Body of pancreas (tissue), 4 donors: Measurements from ENCODE around the gene ZCCHC2. TPM values are rescaled to one million over a fixed set of nuclear protein-coding genes. Genes with fewer than 3 reads are reported as not detected.

Experiments used
- ATAC-seq: fragments of 150-250 bp; one replicate; pipeline ENCODE4 v1.9.1; 2016
- DNase-seq, 4 donors: peaks; one replicate each; pipeline ENCODE4 v3.0.0-alpha.2; 2019
- H3K27ac ChIP-seq, 4 donors: fragments of 200-600 bp; sonication (generic); 1 replicate in 3 of 4; 2 replicates in 1 of 4; pipeline versions ENCODE4 v1.5.1 to v1.6.1; 2016 to 2019; ENCODE audit warnings: mild to moderate bottlenecking in 1 of 4, mixed read lengths in 1 of 4, moderate library complexity in 1 of 4
- H3K27me3 ChIP-seq, 2 donors: fragments of 200-600 bp; sonication (generic); one replicate each; pipeline ENCODE4 v1.6.0; 2016; ENCODE audit warnings: mild to moderate bottlenecking in 1 of 2
- H3K36me3 ChIP-seq, 2 donors: fragments of 200-600 bp; sonication (generic); replicated peaks in 1 of 2; 2 replicates each; pipeline ENCODE4 v1.5.1; 2016; ENCODE audit warnings: low read depth in 2 of 2; ENCODE audit not compliant: insufficient read depth in 1 of 2
- H3K4me1 ChIP-seq: fragments of 200-600 bp; sonication (generic); one replicate; pipeline ENCODE4 v1.6.0; 2016
- H3K4me3 ChIP-seq, 2 donors: fragments of 200-600 bp; sonication (generic); 1 replicate in 1 of 2; 2 replicates in 1 of 2; pipeline ENCODE4 v1.5.1; 2016 to 2019
- H3K9me3 ChIP-seq, 3 donors: fragments of 200-600 bp; sonication (generic); 1 replicate in 2 of 3; 2 replicates in 1 of 3; pipeline ENCODE4 v1.5.1; 2016
- CTCF ChIP-seq, 7 experiments: fragments of 450-650 bp in 4 of 7; fragments of 200-600 bp in 3 of 7; sonication (generic) in 3 of 7; IDR thresholded peaks; one replicate each; pipeline ENCODE4 v1.5.1; 2016 to 2019; ENCODE audit warnings: antibody characterized with exemption in 7 of 7
- POLR2A ChIP-seq, 3 donors: fragments of 450-650 bp; IDR thresholded peaks; one replicate each; pipeline ENCODE4 v1.6.1; 2016; ENCODE audit warnings: antibody characterized with exemption in 3 of 3, mild to moderate bottlenecking in 2 of 3
- WGBS, 2 donors: methylation state at CpG; one replicate each; pipeline ENCODE4 v1.1.5; 2017; 5-methylcytosine and 5-hydroxymethylcytosine counted together
- intact Hi-C: fragments of 100-400 bp; cut with DNase I; formaldehyde crosslinking; loops from one replicate; pipeline ENCODE4 v1.15.1; 2023
- total RNA-seq, 2 donors: library from RNA; depleted of rRNA; stranded (reverse); fragments of >200 nt; gene quantifications; one replicate each; pipeline ENCODE4 v1.1.0, GENCODE V29; 2016

ZCCHC2 gene
- total RNA-seq, 2 donors from 2014 or later = 10.4 to 14.2 TPM

- H3K4me3 ChIP-seq = no peak overlapping the region
- no peak for TF ChIP-seq POLR2A (IDR thresholded peaks at IDR 0.05)
- TF ChIP-seq CTCF (IDR thresholded peaks at IDR 0.05) = no peak
- peaks cover 0 to 9% of the 10 kb centered on the region in 2 donors for H3K36me3 ChIP-seq
- H3K4me1 ChIP-seq = peaks cover 14% of the 10 kb centered on the region
- H3K27ac ChIP-seq = no peak overlapping the region
- H3K27me3 ChIP-seq = no peaks in the 10 kb centered on the region
- WGBS, 2 donors = 76 to 79% methylated on average over 9 of the region's 9 CpGs
- intact Hi-C loops = no loop called here
- no peak for DNase-seq
- H3K9me3 ChIP-seq = no peaks in the 10 kb centered on the region
- ATAC-seq = no peak
These were observed 27.9 kb downstream of the ZCCHC2 start for GRCh38 chr18:62550746-62551145.

GRCh38 chr18:62551972-62552513 lies 29.2 kb downstream of the ZCCHC2 start:
- Histone ChIP-seq H3K27me3 (no peaks in the 10 kb centered on the region), H3K36me3 (peaks cover 7 to 14% of the 10 kb centered on the region in 2 donors), H3K4me1 (peaks cover 14% of the 10 kb centered on the region), H3K9me3 (no peaks in the 10 kb centered on the region), H3K27ac (no peak overlapping the region), H3K4me3 (no peak overlapping the region)
- TF ChIP-seq POLR2A (IDR thresholded peaks at IDR 0.05) = no peak
- no peak for TF ChIP-seq CTCF (IDR thresholded peaks at IDR 0.05)
- ATAC-seq = no peak
- intact Hi-C loops = no loop called here
- 98 to 100% methylated on average over 4 of the region's 4 CpGs for WGBS, 2 donors
- no peak for DNase-seq

GRCh38 chr18:62554061-62554815 lies 31.4 kb downstream of the ZCCHC2 start:
- peaks cover 8 to 15% of the 10 kb centered on the region in 2 donors for H3K36me3 ChIP-seq
- H3K4me1 ChIP-seq = peaks cover 14% of the 10 kb centered on the region
- DNase-seq (no peak), ATAC-seq (no peak)
- TF ChIP-seq CTCF (IDR thresholded peaks at IDR 0.05) (no peak), POLR2A (IDR thresholded peaks at IDR 0.05) (no peak)
- no peaks in the 10 kb centered on the region for H3K27me3 ChIP-seq
- no peak overlapping the region for H3K27ac ChIP-seq
- no peaks in the 10 kb centered on the region for H3K9me3 ChIP-seq
- 63 to 69% methylated on average over 6 of the region's 6 CpGs for WGBS, 2 donors
- intact Hi-C loops = no loop called here
- H3K4me3 ChIP-seq = no peak overlapping the region

GRCh38 chr18:62555135-62555534 lies 32.3 kb downstream of the ZCCHC2 start:
- ATAC-seq (no peak), DNase-seq (no peak)
- H3K27me3 ChIP-seq = no peaks in the 10 kb centered on the region
- TF ChIP-seq POLR2A (IDR thresholded peaks at IDR 0.05) (no peak), CTCF (IDR thresholded peaks at IDR 0.05) (no peak)
- 69 to 77% methylated on average over 3 of the region's 3 CpGs for WGBS, 2 donors
- peaks cover 14% of the 10 kb centered on the region for H3K4me1 ChIP-seq
- intact Hi-C loops = no loop called here
- no peaks in the 10 kb centered on the region for H3K9me3 ChIP-seq
- no peak overlapping the region for H3K27ac ChIP-seq
- peaks cover 12 to 13% of the 10 kb centered on the region in 2 donors for H3K36me3 ChIP-seq
- H3K4me3 ChIP-seq = no peak overlapping the region
